ENCODE data around the gene SIDT2.
"Not testable (repeated sequence)": the region's sequence is repeated elsewhere in the genome, so short reads cannot be mapped to it uniquely, and the experiment has no call there.

Gene SIDT2

DNA sequence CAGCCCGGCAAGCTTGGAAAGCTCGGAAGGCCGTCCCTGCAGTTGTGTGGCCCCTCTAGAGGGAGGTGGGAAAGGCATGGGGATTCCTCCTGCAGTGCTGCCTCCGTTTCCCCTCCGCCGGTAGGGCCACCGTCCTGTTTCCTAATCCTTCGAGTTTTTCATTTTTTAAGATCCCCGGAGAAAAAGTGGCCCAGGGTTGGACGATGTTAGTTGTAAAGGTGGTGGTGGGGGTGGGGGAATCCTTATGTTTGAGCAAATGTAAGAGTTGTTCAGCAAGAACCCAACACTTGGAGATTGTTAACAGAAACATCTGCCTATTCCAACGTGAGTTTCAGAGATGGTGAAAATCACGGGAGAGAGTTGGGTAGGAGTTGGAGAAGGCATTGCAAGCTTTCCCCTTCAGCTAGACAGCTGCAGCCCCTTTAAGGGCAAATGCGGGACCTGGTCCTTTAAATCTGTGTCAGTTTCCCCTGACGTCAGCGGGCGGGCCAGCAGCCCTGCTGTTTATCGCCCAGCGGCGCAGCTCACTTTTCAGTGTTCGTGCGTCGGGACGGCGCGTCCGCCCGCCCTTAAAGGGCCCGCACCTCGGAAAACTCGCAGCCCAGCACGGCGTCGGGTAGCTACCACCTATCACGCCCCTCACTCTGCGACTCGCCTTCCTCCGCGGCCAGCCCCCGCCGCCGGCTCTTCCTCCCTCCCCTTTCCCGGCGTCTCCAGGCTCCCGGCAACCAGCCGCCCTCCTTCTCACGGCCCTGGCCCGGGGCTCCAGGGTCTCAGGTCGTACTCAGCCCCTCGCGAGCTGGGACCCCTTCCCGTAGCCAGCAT is at the start of gene SIDT2:
Gene SIDT2, plus strand, starts transcription at position 534 of the 825 bp plus-strand sequence. CDS start 521 bp downstream, outside the sequence.
- DNase-seq, result peak; percentile 58

DNA sequence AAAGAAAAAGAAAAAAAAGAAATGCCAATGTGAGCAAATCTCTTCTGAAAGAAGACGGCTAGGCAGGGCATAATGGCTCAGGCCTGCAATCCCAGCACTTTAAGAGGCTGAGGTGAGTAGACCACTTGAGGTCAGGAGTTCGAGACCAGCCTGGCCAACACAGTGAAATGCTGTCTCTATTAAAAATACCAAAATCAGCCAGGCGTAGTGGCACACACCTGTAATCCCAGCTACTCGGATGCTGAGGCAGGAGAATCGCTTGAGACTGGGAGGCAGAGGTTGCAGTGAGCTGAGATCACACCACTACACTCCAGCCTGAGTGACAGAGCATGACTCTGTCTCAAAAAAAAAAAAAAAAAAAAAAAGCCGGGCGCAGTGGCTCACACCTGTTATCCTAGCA is 48.1 kb upstream of the SIDT2 start:
- not testable (repeated sequence) for DNase-seq

DNA sequence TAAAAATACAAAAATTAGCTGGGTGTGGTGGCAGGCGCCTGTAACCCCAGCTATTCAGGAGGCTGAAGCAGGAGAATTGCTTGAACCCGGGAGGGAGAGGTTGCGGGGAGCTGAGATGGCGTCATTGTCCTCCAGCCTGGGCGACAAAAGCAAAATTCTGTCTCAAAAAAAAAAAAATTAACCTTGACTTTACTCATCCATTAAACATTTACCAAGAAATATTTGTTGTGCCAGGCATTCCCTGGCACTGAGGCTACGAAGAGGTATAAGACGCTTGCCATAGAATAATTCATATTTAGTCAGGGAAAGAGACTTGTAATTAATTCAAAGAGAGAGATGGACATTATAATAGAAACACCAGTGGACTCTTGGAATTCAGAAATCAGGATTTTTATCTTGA is 47.7 kb upstream of the SIDT2 start:
- no peak for DNase-seq

DNA sequence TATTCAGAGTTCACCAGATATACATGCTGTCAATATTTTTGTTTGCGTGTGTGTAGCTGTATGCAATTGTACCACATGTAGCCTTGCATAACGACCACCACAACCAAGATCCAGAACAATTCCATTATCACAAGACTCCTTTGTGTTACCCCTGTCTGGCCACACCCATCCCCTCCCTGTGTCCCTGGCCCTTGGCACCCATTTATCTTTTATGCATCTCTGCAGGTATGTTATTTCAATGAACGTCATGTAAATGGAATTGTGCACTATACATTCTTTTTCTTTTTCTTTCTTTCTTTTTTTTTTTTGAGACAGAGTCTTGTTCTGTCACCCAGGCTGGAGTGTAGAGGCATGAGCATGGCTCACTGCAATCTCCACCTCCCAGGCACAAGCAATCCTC is 44.1 kb upstream of the SIDT2 start:
- no peak for DNase-seq

DNA sequence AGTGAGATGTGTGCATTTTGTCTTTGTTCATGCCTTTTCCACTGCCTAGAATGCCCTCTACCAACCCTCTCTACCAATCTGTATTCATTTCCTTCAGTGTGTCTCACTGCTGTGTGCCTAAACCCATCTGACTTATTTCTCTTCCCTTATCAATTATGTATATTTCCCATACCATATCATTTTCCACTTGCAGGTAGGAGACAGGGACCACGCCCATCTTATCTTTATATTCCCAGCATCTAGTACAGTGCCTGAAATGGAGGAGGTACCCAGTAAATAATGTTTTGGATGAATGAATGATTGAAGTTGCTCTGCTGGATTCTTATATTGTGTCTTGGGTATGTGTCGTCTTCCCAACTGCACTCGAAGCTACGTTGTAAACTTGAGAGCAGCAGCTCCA is 43.6 kb upstream of the SIDT2 start:
- DNase-seq, result not testable (repeated sequence)

DNA sequence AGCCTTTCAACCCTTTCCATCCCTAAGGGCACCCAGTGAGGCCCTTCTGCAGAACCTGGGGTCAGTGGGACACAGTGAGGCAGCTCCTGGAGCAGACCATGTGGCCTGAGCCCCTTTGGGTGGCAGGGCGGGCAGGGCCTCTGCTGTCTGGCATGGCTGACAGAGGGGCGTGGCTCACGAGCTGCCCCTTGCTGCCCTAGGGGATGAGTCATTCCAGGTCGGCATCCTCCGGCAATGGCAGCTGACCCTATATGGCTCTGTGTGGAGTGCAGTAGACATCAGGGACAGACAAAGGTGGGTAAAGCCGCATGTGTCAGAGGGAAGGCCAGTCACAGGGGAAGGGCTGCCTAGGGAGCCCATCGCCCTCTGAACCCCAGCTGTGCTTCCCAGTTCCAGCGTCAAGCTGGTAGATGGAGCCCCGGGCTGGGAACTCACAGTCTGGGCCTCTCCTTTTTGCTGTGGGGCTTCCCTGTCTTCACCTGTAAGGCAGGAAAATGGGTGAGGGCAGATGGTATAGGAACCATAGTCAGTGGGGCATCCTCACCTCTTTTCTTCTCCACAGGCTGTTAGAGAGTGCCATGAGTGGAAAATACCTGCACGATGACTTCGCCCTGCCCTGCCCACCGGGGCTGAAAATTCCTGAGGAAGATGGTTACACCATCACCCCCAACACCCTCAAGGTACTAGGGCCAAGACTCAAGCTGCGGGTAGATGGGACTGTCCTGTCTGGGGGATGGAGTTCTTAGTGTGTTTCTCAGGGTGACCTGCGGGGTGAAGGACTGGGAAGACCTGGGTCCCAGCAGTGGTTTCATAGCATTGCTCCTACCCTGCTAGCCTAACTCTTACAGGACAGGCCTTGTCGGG is 41.1 kb upstream of the SIDT2 start:
- not testable (repeated sequence) for DNase-seq

DNA sequence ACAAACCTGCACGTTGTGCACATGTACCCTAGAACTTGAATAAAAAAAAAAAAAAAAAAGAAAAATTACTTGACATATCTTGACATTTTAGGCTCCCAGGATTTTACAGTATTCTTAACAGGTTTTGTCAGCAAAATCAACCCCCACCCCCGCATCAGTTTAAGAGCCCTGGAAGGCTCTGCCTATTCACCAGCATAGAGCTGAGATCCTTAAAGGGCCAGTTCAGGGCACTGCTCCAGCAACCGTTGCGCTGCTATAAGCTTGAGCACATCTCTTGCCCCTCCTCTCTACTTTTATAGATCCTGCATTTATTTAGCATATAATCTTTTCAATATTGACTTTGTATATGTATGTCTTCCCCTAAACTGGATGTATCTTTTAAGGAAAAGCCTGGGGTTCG is 35.2 kb upstream of the SIDT2 start:
- DNase-seq, result no peak

DNA sequence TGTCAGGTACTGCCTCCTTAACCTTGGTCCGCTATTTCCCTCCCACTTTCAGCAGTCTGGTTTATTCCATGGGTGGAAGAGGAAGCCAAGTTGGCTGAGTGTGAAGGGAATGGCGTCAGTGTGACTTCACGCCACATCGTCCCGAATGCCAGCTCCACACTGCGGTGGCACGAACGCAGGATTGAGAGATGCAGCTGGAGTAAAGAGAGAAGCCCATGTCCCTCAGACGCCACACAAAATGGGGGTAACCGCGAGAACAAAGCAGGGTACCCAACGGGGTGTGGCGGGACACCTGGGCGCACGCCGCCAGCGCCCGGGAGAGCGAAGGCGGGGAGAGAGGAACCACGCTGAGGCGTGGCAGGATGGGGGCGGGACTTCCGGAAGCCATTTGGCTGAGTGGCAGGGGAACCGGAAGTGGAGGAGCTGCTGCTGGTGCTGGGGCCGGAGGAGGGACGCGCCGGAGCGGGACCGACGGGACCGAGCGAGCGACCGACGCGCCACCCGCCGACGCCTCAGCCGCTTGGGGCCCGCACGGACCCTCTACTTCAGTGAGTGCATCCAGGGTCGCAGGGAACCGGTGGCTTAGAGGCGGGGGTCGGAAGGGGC is 34.6 kb upstream of the SIDT2 start, which contains the start of gene PAFAH1B2:
Gene PAFAH1B2, plus strand, starts transcription at position 417 of the 606 bp plus-strand sequence. CDS start 8,161 bp downstream, outside the sequence.
- DNase-seq, result peak; percentile 65

DNA sequence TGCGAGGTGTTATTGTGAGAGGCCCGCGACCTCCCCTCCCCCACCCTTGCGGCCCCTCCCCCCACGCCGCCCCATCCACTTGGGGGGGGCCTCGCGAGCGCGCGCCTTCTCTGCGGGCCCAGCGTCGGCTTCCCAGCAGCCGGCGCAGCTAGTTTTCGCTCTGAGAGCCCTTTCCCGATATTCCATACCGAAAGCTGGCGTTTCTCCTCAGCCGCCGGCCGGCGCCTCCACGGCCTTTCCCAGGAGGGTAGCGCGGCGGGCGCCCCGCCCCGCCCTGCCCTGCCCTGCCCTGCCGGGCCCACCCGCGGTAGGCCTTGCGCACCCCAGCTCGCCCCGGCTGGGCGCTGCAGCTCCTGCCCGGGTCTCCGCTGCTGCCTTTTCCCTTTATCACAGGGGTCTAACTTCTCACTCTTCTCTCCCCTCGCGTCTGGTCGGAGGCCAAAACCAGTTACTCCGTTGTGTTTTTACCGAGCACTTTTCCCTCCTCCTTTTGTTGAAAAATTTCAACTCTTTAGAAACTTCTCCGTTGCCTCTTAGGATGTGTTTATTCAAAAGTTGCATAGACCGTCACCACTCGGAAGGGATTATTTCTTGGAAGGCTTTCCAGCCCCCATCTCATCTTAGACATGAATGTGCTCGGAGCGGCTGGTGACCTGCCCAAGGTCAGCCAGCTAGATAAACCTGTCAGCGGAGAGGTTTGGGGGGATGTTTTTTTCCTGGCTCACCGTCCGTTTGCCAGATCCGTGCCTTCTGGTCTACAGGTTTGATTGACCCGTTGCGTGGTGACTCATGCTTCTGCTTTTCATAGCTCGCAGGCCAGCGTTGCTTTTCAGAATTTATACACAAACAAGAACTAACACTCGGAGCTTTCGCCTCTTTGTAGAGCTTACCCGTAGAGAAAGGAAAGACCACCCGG is 33.8 kb upstream of the SIDT2 start:
- no peak for DNase-seq

DNA sequence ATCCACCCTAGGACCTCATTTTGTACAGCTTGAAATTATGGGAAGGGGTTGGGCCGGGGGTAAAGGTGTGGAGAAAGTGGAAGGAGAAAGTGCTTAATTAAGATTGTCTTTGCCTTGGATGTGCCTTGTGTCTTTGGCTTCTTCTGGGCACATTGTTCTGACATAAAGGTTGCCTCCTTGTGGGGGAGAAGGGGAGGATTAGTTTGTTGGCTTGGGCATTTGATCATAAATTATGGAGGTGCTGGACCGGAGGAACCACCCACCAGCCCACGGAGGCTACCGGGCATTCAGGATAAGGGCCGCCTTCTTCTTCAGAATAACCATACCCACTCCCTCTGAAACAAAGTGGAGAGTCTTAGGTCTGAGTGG is 33.2 kb upstream of the SIDT2 start:
- DNase-seq, result no peak

DNA sequence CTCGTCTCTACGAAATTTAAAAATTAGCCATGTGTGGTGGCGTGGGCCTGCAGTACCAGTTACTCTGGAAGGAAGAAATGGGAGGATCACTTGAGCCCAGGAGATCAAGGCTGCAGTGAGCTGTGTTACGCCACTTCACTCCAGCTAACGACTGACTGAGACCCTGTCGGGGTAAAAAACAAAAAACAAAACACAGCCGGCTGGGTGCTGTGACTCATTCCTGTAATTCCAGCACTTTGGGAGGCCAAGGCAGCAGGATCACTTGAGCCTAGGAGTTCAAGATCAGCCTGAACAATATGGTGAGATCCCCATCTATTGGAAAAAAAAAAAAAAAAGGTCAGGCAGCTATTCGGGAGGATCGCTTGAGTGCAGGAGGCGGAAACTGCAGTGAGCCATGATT is 32.0 kb upstream of the SIDT2 start:
- no peak for DNase-seq

DNA sequence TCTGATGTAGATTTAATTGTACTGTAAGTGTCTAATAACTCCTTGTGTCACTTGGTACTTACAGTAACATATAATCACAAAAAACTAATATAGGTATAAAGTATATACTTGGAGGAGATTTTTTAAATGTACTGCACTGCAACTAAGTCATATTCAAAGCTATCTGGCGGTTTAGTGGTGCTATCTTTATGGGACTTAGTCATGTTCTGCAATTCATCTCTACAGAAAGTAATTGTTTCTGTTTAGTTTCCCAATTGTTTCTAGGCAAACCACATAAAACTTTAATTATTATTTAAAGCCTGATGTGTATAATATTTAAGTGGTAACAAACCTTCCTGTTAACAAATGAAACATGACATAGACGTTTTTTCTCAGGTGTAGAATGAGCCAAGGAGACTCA is 26.5 kb upstream of the SIDT2 start:
- DNase-seq, result no peak

DNA sequence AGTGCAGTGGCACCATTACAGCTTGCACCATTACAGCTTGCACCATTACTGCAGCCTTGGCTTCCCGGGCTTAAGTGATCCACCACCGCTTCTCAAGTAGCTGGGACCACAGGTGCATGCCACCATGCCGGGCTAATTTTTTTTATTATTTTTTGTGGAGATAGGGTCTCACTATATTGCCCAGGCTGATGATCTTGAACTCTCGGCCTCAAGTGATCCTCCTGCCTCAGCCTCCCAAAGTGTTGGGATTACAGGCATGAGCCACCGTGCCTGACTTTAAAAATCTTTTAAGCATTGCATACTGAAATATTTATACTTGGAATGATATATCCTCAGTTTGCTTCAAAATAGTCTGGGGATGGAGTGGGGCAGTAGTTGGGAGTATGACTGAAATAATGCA is 24.1 kb upstream of the SIDT2 start:
- DNase-seq, result no peak

DNA sequence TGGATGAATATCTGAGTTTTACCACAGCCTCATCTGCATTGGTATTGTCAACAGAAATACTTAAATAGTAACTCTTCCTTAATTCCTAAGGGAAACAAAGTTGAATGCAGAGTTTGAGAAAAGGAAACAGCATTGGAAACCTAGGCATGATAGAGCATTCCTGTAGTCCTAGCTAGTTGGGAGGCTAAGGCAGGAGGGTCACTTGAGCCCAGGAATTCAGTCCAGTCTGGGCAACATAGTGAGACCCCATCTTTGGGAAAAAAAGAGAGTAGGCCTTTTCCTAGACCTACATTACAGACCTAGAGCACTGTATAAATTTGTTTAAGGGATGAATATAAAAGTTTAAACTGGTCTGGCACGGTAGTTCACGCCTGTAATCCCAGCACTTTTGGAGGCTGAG is 21.0 kb upstream of the SIDT2 start:
- no peak for DNase-seq

DNA sequence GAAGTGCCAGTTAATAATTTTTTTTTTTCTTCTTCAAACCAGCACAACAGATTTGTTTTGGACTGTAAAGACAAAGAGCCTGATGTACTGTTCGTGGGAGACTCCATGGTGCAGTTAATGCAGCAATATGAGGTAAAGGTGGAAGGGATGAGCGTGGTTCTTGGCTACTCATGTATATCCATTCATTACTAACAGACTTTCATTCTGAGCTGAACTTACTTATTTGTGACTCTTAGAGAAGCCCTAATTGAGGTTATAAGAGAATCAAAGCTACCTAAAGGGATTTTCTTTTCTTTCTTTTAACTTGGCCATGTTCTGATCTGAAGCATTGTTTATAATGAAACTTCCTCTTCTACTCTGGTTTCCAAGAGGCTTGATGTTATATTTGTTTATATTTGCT is 18.7 kb upstream of the SIDT2 start:
- no peak for DNase-seq

DNA sequence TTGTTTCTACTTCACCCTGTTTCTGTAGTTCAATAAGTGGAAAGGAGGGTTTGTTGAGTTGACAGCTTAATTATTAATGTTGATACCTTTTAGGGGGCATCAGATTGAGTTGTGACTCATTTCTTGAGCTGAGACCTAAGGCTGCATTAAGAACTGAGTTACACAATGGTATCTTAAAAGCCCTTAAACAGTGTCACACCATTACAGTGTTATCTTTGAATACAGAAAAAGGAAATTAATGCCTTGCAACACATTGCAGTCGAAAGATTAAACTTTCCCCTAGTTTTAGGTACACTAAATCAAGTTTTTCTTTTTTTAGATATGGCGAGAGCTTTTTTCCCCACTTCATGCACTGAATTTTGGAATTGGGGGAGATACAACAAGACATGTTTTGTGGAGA is 17.7 kb upstream of the SIDT2 start:
- no peak for DNase-seq

DNA sequence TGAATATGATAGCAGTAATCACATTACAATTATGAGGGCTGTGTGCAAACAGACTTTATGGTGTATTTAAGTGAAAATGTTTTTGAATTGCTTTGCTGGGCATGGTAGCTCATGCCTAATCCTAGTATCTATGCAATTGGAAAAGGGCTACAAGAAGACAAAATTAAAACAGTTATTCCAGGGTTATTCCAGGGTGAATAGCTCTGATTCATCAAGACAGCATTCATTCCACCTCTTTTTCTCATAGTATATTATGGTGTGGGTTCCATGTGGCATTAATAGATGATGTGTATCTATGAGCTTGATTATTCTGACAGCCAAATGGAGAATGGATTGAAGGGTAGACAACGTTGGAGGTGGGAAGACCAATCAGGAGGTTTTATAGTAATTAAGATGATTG is 12.1 kb upstream of the SIDT2 start:
- no peak for DNase-seq

DNA sequence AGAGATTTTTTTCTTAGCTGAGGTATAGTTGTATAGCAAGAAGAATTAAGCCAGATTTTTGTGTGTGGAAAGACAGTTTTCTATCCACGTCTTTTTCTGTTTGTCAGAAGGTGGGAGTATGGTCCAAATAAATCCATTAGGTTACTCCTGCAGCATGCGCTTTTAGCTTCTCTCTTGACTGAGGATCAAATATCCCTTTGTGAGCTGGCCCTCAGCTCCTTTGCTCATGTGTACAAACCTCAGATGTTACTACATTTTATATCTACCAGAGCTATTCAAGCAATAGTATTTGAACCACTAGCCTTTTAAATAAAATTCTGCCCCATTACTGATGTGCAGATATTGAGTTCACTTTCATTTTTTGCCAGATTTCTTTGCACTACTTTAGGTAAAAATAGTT is 8.8 kb upstream of the SIDT2 start:
- DNase-seq, result no peak

DNA sequence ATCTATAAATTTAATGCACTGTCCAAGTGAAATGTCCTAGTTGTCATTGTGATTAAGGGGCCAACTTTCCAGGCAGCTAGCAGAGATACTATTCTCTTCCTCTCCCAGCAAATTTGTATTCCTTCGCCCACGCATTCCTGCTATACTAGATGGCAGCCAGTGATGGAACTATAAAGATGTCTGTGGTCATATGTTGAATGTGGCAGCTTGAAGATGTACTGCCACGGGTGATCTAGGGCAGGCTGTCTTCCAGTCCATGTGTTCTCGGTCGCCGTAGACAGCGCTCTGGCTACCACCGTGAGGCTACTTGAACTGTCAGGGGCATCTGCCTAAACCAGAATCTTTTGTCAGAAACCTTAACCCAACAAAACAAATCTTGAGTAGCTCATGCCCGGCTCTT is 8.3 kb upstream of the SIDT2 start:
- no peak for DNase-seq

DNA sequence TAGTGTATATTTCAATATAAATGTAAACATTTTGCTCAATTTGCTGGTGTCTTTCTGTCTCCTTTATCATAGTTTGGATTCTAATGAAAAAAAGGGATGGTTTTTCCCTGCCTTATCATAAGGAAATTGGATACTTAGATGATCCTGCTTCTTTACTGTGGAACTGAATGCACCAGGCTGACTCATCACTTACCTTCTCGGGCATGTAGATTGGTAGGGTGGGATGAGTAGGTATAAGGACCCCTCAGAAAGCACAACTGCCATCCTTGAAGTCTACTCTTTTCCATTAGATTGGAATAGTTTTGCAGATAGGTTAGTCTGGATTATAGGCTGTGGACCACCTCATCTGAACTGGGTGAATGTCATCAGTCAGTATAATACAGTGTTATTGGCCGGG is 7.5 kb upstream of the SIDT2 start:
- no peak for DNase-seq

DNA sequence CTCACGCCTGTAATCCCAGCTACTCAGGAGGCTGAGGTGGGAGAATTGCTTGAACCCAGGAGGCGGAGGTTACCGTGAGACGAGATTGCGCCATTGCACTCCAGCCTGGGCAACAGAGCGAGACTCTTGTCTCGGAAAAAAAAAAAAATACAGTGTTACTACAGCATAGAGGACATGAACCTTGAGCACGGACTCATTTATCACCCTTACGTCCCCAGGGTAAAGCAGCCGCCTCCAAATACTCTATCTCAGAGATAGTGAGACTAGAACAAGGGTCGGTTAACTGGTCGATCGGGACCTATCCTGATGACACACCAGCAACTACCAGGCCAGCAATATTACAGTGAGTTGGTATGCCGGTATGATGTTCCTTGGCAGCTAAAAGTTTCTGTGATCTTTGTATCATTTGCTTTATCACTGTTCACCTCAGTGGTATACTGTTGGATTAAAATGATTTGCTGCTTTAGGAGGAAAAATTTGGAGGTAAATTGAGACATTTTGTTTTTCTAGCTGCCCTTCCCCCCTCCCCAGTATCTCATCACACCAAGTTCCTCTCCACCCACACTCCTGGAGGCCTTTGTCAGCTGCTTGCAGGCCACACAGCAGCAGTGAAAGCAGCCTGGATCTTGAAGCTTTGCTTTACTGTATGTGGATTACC is 7.0 kb upstream of the SIDT2 start:
- no peak for DNase-seq

Measured in T1000 (cell line).